Measurements from ENCODE around the gene ERF.

The ERF gene

GRCh38 chr19:42208612-42209011, 46.3 kb downstream of the ERF start:
- DNase-seq: no peak

- DNase-seq: no peak
These were observed 47.1 kb downstream of the ERF start for GRCh38 chr19:42207767-42208271.

GRCh38 chr19:42206871-42207755, 47.8 kb downstream of the ERF start:
- no peak for DNase-seq

- DNase-seq: no peak
These were observed 50.3 kb downstream of the ERF start for GRCh38 chr19:42204664-42205063.

GRCh38 chr19:42203700-42204099, 51.2 kb downstream of the ERF start:
- no peak for DNase-seq

- DNase-seq: no peak
These were observed 52.5 kb downstream of the ERF start for GRCh38 chr19:42202290-42202880.

- peak; percentile 25 for DNase-seq
These were observed 53.2 kb downstream of the ERF start for GRCh38 chr19:42201489-42202289.

- DNase-seq: no peak
These were observed 54.7 kb downstream of the ERF start for GRCh38 chr19:42200116-42200715.

GRCh38 chr19:42199440-42200115, 55.4 kb downstream of the ERF start:
- DNase-seq: peak; percentile 27

- peak; percentile 67 for DNase-seq
These were observed 56.1 kb downstream of the ERF start for GRCh38 chr19:42198676-42199439.
